Measurements from ENCODE around the gene CCDC167.

The CCDC167 gene

DNA sequence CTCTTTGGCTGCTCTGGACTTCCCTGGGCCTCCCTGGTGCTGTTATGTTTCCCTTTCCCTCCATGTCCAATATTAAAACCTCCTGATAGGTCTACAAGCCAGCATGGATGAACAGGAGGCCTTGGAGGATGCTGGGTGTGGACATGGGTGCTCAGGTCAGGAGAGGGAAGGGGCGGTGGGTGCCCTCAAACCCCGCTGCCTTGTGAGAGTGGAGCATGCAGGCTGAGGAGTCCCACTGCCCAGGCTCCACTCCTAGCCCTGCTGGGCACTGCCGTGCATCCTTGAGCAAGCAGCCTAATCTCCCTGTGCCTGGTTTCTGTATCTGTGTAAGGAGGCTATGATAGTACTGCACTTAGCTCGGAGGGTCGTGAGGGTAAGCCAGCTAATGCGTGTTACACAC is 18.4 kb upstream of the CCDC167 start:
- Histone ChIP-seq H3K4me1 (ENCODE audit: control insufficient read depth, insufficient read depth, low read length) (peaks cover 41% of the 10 kb centered on the region), H3K27me3 (ENCODE audit: control insufficient read depth, insufficient read depth, low read length) (peaks cover 29% of the 10 kb centered on the region), H3K27ac (ENCODE audit: low read depth, low read length) (no peak overlapping the region), H3K4me3 (ENCODE audit: low read depth, low read length) (no peak overlapping the region), H3K36me3 (ENCODE audit: control insufficient read depth, insufficient read depth, low read length) (no peaks in the 10 kb centered on the region), H3K9me3 (ENCODE audit: control insufficient read depth, insufficient read depth, low read depth, low read length) (0 out of 2 replicates have a peak, but pooled peaks cover 2% of the 10 kb centered on the region), H3K9ac (ENCODE audit: low read length) (no peak overlapping the region)

- Histone ChIP-seq H3K4me1 (ENCODE audit: control insufficient read depth, insufficient read depth, low read length) (peaks cover 48% of the 10 kb centered on the region), H3K27ac (ENCODE audit: low read depth, low read length) (no peak overlapping the region), H3K9me3 (ENCODE audit: control insufficient read depth, insufficient read depth, low read depth, low read length) (0 out of 2 replicates have a peak, but pooled peaks cover 2% of the 10 kb centered on the region), H3K36me3 (ENCODE audit: control insufficient read depth, insufficient read depth, low read length) (no peaks in the 10 kb centered on the region), H3K4me3 (ENCODE audit: low read depth, low read length) (no peak overlapping the region), H3K27me3 (ENCODE audit: control insufficient read depth, insufficient read depth, low read length) (peaks cover 31% of the 10 kb centered on the region), H3K9ac (ENCODE audit: low read length) (no peak overlapping the region)
Measured at GRCh38 chr6:37517411-37517812, 17.7 kb upstream of the CCDC167 start.

DNA sequence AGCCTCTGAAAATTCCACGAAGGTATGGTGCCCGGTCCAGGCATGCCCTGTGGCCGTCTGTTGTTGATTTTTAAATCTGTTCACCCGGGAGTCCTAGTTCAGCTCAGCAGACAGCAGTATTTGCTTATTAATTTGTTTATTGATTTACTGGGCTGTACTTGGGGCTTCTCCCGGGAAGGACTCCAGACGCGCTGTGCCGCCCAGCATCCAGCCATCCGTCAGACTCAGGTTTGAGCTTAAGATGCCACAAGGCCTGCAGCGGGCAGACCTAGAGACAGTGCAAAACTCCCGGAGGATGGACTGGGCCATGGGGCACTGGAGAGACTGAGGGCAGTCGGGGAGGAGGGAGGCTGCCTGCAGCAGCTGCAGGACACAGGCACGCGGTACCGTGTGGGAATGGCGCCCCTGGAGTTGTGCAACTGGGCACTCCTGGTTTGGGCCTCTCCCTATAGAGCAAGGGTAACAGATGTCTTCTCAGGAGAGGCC is 17.3 kb upstream of the CCDC167 start:
- H3K9me3 ChIP-seq (ENCODE audit: control insufficient read depth, insufficient read depth, low read depth, low read length), result 0 out of 2 replicates have a peak, but pooled peaks cover 2% of the 10 kb centered on the region
- H3K9ac ChIP-seq (ENCODE audit: low read length), result no peak overlapping the region
- H3K4me3 ChIP-seq (ENCODE audit: low read depth, low read length), result no peak overlapping the region
- H3K36me3 ChIP-seq (ENCODE audit: control insufficient read depth, insufficient read depth, low read length), result no peaks in the 10 kb centered on the region
- H3K27me3 ChIP-seq (ENCODE audit: control insufficient read depth, insufficient read depth, low read length), result peaks cover 35% of the 10 kb centered on the region
- peaks cover 53% of the 10 kb centered on the region for H3K4me1 ChIP-seq (ENCODE audit: control insufficient read depth, insufficient read depth, low read length)
- H3K27ac ChIP-seq (ENCODE audit: low read depth, low read length), result no peak overlapping the region

DNA sequence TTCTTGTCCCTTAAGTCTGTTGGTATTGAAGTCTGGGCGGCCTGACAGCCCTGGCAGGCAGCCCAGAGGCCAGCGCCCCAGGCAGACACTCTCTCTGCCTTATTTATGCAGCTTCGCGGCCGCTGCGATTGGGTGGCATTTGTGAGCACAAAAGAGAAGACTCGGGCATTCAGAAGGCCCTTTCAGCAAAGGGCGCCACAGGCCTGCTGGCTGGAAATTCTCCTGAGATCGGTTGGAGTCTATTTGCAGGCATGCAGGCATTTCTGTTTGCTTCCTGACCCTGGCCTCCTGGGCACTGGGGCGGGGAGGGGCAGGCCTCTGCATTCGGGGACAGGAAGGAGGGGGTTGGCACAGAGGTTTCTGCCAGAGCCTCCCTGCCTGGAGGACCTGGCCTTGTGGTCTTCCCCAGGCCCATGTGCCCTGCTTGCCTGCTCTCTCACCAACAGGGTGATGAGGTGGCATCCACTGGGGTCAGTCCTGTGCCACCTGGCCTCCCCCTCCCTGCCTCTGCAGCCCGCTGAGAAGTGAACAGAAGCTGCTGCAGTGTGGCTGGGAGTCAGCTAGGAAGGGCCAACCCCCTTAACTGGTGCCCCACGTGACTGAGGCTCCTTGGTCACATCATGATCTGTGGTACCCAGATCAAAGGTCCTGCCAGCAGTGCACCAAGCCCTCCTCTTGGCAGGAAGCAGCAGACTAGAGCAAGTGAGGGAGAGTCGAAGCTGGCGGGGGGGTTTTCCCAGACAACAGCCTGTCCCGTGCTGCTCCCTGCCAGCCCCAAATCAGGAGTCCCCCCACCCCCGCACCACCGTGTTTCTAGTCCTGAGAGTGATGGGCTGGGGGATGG is 16.6 kb upstream of the CCDC167 start:
- Histone ChIP-seq H3K4me3 (ENCODE audit: low read depth, low read length) (no peak overlapping the region), H3K27me3 (ENCODE audit: control insufficient read depth, insufficient read depth, low read length) (peaks cover 42% of the 10 kb centered on the region), H3K27ac (ENCODE audit: low read depth, low read length) (no peak overlapping the region), H3K4me1 (ENCODE audit: control insufficient read depth, insufficient read depth, low read length) (peaks cover 58% of the 10 kb centered on the region), H3K9me3 (ENCODE audit: control insufficient read depth, insufficient read depth, low read depth, low read length) (0 out of 2 replicates have a peak, but pooled peaks cover 2% of the 10 kb centered on the region), H3K9ac (ENCODE audit: low read length) (no peak overlapping the region), H3K36me3 (ENCODE audit: control insufficient read depth, insufficient read depth, low read length) (no peaks in the 10 kb centered on the region)

DNA sequence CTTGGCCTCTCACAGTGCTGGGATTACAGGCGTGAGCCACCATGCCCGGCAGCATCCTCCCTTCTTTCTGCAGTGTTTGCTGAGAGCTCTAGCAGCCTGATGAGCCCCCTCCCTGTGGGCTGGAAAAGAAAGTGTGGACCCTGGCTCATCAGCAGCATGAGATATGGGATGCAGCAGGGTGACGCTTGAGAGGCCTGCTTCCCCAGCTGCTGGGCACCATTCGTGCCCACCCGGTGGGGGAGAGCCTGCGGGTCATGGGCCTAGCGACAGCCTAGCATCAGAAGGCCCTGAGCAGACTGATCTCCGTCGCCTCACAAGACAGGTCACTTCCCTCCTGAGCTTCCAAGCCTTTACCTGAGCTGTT is 16.0 kb upstream of the CCDC167 start:
- H3K27me3 ChIP-seq (ENCODE audit: control insufficient read depth, insufficient read depth, low read length), result peaks cover 48% of the 10 kb centered on the region
- 0 out of 2 replicates have a peak, but pooled peaks cover 2% of the 10 kb centered on the region for H3K9me3 ChIP-seq (ENCODE audit: control insufficient read depth, insufficient read depth, low read depth, low read length)
- no peak overlapping the region for H3K4me3 ChIP-seq (ENCODE audit: low read depth, low read length)
- H3K9ac ChIP-seq (ENCODE audit: low read length), result no peak overlapping the region
- peaks cover 58% of the 10 kb centered on the region for H3K4me1 ChIP-seq (ENCODE audit: control insufficient read depth, insufficient read depth, low read length)
- no peaks in the 10 kb centered on the region for H3K36me3 ChIP-seq (ENCODE audit: control insufficient read depth, insufficient read depth, low read length)
- H3K27ac ChIP-seq (ENCODE audit: low read depth, low read length), result no peak overlapping the region

DNA sequence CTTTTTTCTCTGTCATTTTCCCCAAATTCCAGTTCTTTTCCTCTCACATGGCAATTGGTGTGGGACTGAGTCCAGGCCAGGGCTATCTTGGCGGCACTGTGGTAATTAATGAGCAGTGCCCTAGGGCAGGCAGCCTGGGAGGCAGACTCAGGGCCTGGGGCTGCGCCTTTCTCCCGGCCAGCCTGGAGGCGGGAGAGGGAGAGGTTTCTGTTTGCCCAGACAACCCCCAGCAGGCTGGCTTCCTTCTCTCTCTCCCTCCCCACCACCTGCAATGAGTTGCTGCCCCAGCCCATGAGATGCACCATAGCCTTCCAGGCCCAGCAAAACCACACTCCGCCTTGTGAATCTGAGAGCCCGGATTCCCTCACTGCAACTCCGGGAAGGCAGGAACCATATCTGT is 15.1 kb upstream of the CCDC167 start:
- H3K4me1 ChIP-seq (ENCODE audit: control insufficient read depth, insufficient read depth, low read length), result peaks cover 58% of the 10 kb centered on the region
- H3K9me3 ChIP-seq (ENCODE audit: control insufficient read depth, insufficient read depth, low read depth, low read length), result 0 out of 2 replicates have a peak, but pooled peaks cover 2% of the 10 kb centered on the region
- no peak overlapping the region for H3K9ac ChIP-seq (ENCODE audit: low read length)
- peaks cover 50% of the 10 kb centered on the region for H3K27me3 ChIP-seq (ENCODE audit: control insufficient read depth, insufficient read depth, low read length)
- no peaks in the 10 kb centered on the region for H3K36me3 ChIP-seq (ENCODE audit: control insufficient read depth, insufficient read depth, low read length)
- no peak overlapping the region for H3K4me3 ChIP-seq (ENCODE audit: low read depth, low read length)
- H3K27ac ChIP-seq (ENCODE audit: low read depth, low read length), result no peak overlapping the region

DNA sequence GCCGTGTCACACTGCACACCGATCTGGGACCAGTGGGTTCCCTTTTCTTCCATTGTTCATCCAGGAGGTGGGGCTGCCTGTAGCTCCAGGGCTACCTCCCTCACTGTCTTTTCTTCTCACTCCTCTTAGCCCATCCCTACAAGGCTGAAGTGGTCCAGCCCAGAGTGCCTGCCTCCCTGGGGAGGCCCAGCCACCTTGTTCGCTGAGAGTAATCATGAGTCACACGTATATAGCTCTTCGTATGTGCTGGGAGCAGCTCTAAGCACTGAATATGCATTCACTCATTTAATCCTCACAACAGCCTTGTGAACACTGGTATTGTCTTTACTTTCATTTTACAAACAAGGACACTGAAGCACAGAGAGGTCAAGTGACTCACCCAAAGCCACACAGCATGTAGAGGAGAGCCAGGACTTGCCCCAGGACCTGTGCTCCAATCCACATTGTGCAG is 14.7 kb upstream of the CCDC167 start:
- H3K4me1 ChIP-seq (ENCODE audit: control insufficient read depth, insufficient read depth, low read length), result peaks cover 58% of the 10 kb centered on the region
- H3K27ac ChIP-seq (ENCODE audit: low read depth, low read length), result no peak overlapping the region
- no peak overlapping the region for H3K9ac ChIP-seq (ENCODE audit: low read length)
- no peaks in the 10 kb centered on the region for H3K36me3 ChIP-seq (ENCODE audit: control insufficient read depth, insufficient read depth, low read length)
- no peak overlapping the region for H3K4me3 ChIP-seq (ENCODE audit: low read depth, low read length)
- peaks cover 50% of the 10 kb centered on the region for H3K27me3 ChIP-seq (ENCODE audit: control insufficient read depth, insufficient read depth, low read length)
- H3K9me3 ChIP-seq (ENCODE audit: control insufficient read depth, insufficient read depth, low read depth, low read length), result 0 out of 2 replicates have a peak, but pooled peaks cover 1% of the 10 kb centered on the region

DNA sequence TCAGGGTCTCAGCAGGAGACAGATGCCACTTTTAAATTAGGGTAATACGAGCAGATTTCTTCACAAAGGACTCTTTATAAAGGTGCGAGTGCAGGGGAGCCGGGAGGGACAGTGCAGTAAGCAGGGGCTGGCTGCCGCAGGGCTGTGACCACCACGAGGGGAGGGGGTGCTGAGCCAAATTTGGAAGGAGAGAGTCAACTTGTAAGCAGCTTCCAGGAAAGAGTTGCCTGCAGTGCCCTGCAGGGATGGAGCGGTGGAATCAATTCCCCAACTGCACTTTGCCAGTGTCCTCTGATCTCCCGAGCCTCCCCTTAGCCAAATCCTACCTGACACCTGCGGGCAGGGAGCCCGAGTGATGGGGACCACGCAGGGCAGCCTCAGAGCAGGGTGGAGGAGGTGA is 13.9 kb upstream of the CCDC167 start:
- Histone ChIP-seq H3K4me3 (ENCODE audit: low read depth, low read length) (peak overlapping the region; percentile 50), H3K36me3 (ENCODE audit: control insufficient read depth, insufficient read depth, low read length) (no peaks in the 10 kb centered on the region), H3K9ac (ENCODE audit: low read length) (no peak overlapping the region), H3K4me1 (ENCODE audit: control insufficient read depth, insufficient read depth, low read length) (peaks cover 58% of the 10 kb centered on the region), H3K27me3 (ENCODE audit: control insufficient read depth, insufficient read depth, low read length) (peaks cover 50% of the 10 kb centered on the region), H3K9me3 (ENCODE audit: control insufficient read depth, insufficient read depth, low read depth, low read length) (no peaks in the 10 kb centered on the region), H3K27ac (ENCODE audit: low read depth, low read length) (no peak overlapping the region)

GRCh38 chr6:37513155-37513554 is 13.5 kb upstream of the CCDC167 start:
- Histone ChIP-seq H3K9me3 (ENCODE audit: control insufficient read depth, insufficient read depth, low read depth, low read length) (no peaks in the 10 kb centered on the region), H3K4me1 (ENCODE audit: control insufficient read depth, insufficient read depth, low read length) (peaks cover 58% of the 10 kb centered on the region), H3K4me3 (ENCODE audit: low read depth, low read length) (peak overlapping the region; percentile 50), H3K27me3 (ENCODE audit: control insufficient read depth, insufficient read depth, low read length) (peaks cover 48% of the 10 kb centered on the region), H3K27ac (ENCODE audit: low read depth, low read length) (no peak overlapping the region), H3K9ac (ENCODE audit: low read length) (no peak overlapping the region), H3K36me3 (ENCODE audit: control insufficient read depth, insufficient read depth, low read length) (no peaks in the 10 kb centered on the region)

DNA sequence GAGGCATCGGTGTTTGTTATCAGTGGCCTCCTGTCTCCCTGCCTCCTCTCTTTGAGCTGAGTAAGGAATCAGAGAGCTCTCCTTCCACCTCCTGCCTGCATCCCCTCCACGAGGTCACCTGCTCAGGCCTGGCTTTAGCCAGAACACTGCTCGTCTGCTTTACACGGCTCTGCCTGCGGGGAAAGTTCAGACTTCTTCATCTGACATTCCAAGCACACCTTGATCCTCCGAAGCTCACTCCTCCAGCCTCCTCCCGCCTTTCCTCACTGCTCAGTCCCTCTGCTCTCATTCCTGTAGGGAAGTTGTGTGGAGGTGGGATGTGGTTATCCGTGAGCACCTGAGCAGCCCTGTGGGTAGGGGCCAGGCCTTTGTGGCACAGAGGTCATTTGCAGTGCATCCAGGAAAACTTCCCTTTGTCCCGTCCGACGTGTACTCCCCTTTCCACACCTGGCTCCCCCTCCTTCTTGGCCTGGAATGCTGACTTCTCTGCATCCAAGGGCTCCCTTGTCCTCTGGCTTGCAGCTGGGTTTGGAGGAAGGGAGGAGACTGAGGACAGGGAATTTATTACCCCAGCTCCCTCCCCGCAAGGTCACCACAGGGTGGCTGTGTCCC is 12.8 kb upstream of the CCDC167 start:
- Histone ChIP-seq H3K4me3 (ENCODE audit: low read depth, low read length) (peak overlapping the region; percentile 50), H3K9ac (ENCODE audit: low read length) (no peak overlapping the region), H3K27ac (ENCODE audit: low read depth, low read length) (no peak overlapping the region), H3K4me1 (ENCODE audit: control insufficient read depth, insufficient read depth, low read length) (peaks cover 58% of the 10 kb centered on the region), H3K27me3 (ENCODE audit: control insufficient read depth, insufficient read depth, low read length) (peaks cover 46% of the 10 kb centered on the region), H3K9me3 (ENCODE audit: control insufficient read depth, insufficient read depth, low read depth, low read length) (no peaks in the 10 kb centered on the region), H3K36me3 (ENCODE audit: control insufficient read depth, insufficient read depth, low read length) (no peaks in the 10 kb centered on the region)

- H3K9me3 ChIP-seq (ENCODE audit: control insufficient read depth, insufficient read depth, low read depth, low read length), result no peaks in the 10 kb centered on the region
- H3K27ac ChIP-seq (ENCODE audit: low read depth, low read length), result no peak overlapping the region
- H3K36me3 ChIP-seq (ENCODE audit: control insufficient read depth, insufficient read depth, low read length), result no peaks in the 10 kb centered on the region
- peak overlapping the region; percentile 50 for H3K4me3 ChIP-seq (ENCODE audit: low read depth, low read length)
- H3K27me3 ChIP-seq (ENCODE audit: control insufficient read depth, insufficient read depth, low read length), result peaks cover 43% of the 10 kb centered on the region
- H3K4me1 ChIP-seq (ENCODE audit: control insufficient read depth, insufficient read depth, low read length), result peaks cover 55% of the 10 kb centered on the region
- H3K9ac ChIP-seq (ENCODE audit: low read length), result no peak overlapping the region
Measured at GRCh38 chr6:37511910-37512399, 12.3 kb upstream of the CCDC167 start.
